Fibroblast of lung (primary cell): Measurements from ENCODE around the gene BMP6. TPM values are rescaled to one million over a fixed set of nuclear protein-coding genes. Genes with fewer than 3 reads are reported as not detected.

Source experiments
- DNase-seq, 2 donors: peaks; one replicate each; pipeline versions ENCODE4 v3.0.0 to v3.0.0-alpha.2; 2010; ENCODE audit warnings: low read depth in 2 of 2
- H2AFZ ChIP-seq: 2 replicates; pipeline ENCODE4 v1.5.1; 2012; ENCODE audit warnings: low read length, control low read depth, inconsistent platforms
- H3K27ac ChIP-seq: 2 replicates; pipeline ENCODE4 v1.5.1; 2011; ENCODE audit warnings: low read length, control low read depth; ENCODE audit not compliant: insufficient read depth
- H3K27me3 ChIP-seq: 2 replicates; pipeline ENCODE4 v1.5.1; 2011; ENCODE audit warnings: mild to moderate bottlenecking, low read length; ENCODE audit not compliant: control insufficient read depth, insufficient read depth
- H3K36me3 ChIP-seq: 2 replicates; pipeline ENCODE4 v1.5.1; 2011; ENCODE audit warnings: low read length; ENCODE audit not compliant: control insufficient read depth, insufficient read depth
- H3K4me1 ChIP-seq: 2 replicates; pipeline ENCODE4 v1.5.1; 2011; ENCODE audit warnings: low read length; ENCODE audit not compliant: control insufficient read depth, insufficient read depth; ENCODE audit errors: extremely low read depth
- H3K4me2 ChIP-seq: 2 replicates; pipeline ENCODE4 v1.5.1; 2011; ENCODE audit warnings: low read length, control low read depth; ENCODE audit not compliant: insufficient read depth; ENCODE audit errors: extremely low read depth
- H3K4me3 ChIP-seq, 4 experiments: fragments of 200-600 bp in 1 of 4; sonication (generic) in 1 of 4; replicated peaks in 1 of 4; 2 replicates each; pipeline ENCODE4 v1.5.1; 2011 to 2016; ENCODE audit warnings: low read length in 4 of 4, low read depth in 3 of 4, mild to moderate bottlenecking in 3 of 4, control low read depth in 2 of 4, inconsistent platforms in 1 of 4, mixed read lengths in 1 of 4; ENCODE audit not compliant: insufficient read depth in 1 of 4; ENCODE audit errors: control extremely low read depth in 1 of 4
- H3K79me2 ChIP-seq: 2 replicates; pipeline ENCODE4 v1.5.1; 2012; ENCODE audit warnings: mild to moderate bottlenecking, low read length, inconsistent platforms; ENCODE audit not compliant: control insufficient read depth, insufficient read depth
- H3K9ac ChIP-seq: 2 replicates; pipeline ENCODE4 v1.5.1; 2011; ENCODE audit warnings: mild to moderate bottlenecking, low read length, control low read depth; ENCODE audit not compliant: insufficient read depth
- H3K9me3 ChIP-seq: 2 replicates; pipeline ENCODE4 v1.5.1; 2012; ENCODE audit warnings: low read depth, low read length; ENCODE audit not compliant: control insufficient read depth, insufficient read depth
- H4K20me1 ChIP-seq: 2 replicates; pipeline ENCODE4 v1.5.1; 2011; ENCODE audit warnings: low read length; ENCODE audit not compliant: control insufficient read depth, insufficient read depth; ENCODE audit errors: extremely low read depth
- EZH2 ChIP-seq: IDR thresholded peaks from 2 replicates; pipeline ENCODE4 v1.5.1; 2012; ENCODE audit warnings: low read length, control low read depth, mild to moderate bottlenecking; ENCODE audit errors: missing control alignments
- polyA plus RNA-seq, 2 donors: library from polyadenylated mRNA; depleted of rRNA in 1 of 2; stranded (reverse) in 1 of 2; unstranded in 1 of 2; fragments of >200 nt; gene quantifications; 2 replicates each; pipeline ENCODE4 v1.2.1, GENCODE V29; 2011 to 2012; ENCODE audit warnings: missing spikeins in 1 of 2
- total RNA-seq: library from RNA; depleted of rRNA; stranded (reverse); fragments of >200 nt; gene quantifications from 2 replicates; pipeline ENCODE4 v1.2.1, GENCODE V29; 2014
- TF ChIP-seq, protein P1 (sequence below), 2 donors: IDR thresholded peaks in 1 of 2; conservative IDR thresholded peaks in 1 of 2; 1 replicate in 1 of 2; 2 replicates in 1 of 2; pipeline ENCODE4 v1.5.1; 2011 to 2012; ENCODE audit warnings: low read length in 2 of 2, control low read depth in 1 of 2, inconsistent platforms in 1 of 2, low read depth in 1 of 2, mild to moderate bottlenecking in 1 of 2

The BMP6 gene
- total and polyA plus RNA-seq, 2 donors (not counting 1 experiment from before 2014, with no cell fraction given), result under 0.01 to 0.20 TPM

DNA sequence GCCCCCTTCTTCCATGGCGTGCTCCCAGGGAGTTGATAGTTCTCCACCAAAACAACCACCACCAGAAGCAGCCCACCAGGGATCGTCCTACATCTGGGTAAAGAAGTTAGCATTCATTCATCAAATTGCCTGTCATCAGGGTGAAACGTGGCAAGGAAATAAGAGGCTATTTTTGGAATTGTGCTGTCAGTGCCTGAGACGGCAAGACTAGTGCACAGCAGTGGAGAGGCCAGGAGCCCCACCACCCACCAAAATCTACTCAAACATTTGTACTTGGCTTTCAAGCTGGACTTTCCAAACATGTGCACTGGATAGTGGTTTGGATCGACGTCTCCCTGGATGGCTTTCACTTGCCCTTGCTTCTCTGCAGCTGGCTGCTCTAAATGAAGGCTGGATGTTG, 139.9 kb downstream of the BMP6 start:
- Histone ChIP-seq H3K36me3 (no peaks in the 10 kb centered on the region), H3K4me1 (no peaks in the 10 kb centered on the region), H4K20me1 (no peaks in the 10 kb centered on the region), H3K9me3 (no peaks in the 10 kb centered on the region), H2AFZ (no peak overlapping the region), H3K4me3 (no peak overlapping the region), H3K27me3 (no peaks in the 10 kb centered on the region), H3K9ac (no peak overlapping the region), H3K4me2 (no peak overlapping the region), H3K79me2 (no peaks in the 10 kb centered on the region), H3K27ac (no peak overlapping the region)
- no peak for DNase-seq
- TF ChIP-seq, protein P1, sequence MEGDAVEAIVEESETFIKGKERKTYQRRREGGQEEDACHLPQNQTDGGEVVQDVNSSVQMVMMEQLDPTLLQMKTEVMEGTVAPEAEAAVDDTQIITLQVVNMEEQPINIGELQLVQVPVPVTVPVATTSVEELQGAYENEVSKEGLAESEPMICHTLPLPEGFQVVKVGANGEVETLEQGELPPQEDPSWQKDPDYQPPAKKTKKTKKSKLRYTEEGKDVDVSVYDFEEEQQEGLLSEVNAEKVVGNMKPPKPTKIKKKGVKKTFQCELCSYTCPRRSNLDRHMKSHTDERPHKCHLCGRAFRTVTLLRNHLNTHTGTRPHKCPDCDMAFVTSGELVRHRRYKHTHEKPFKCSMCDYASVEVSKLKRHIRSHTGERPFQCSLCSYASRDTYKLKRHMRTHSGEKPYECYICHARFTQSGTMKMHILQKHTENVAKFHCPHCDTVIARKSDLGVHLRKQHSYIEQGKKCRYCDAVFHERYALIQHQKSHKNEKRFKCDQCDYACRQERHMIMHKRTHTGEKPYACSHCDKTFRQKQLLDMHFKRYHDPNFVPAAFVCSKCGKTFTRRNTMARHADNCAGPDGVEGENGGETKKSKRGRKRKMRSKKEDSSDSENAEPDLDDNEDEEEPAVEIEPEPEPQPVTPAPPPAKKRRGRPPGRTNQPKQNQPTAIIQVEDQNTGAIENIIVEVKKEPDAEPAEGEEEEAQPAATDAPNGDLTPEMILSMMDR (conservative IDR thresholded peaks at IDR 0.05 in 1 of 2, IDR thresholded peaks at IDR 0.05 in 1 of 2; ENCODE audit: low read depth in 1 of 2, low read length in 2 of 2), result no peak
- TF ChIP-seq EZH2, result no peak

DNA sequence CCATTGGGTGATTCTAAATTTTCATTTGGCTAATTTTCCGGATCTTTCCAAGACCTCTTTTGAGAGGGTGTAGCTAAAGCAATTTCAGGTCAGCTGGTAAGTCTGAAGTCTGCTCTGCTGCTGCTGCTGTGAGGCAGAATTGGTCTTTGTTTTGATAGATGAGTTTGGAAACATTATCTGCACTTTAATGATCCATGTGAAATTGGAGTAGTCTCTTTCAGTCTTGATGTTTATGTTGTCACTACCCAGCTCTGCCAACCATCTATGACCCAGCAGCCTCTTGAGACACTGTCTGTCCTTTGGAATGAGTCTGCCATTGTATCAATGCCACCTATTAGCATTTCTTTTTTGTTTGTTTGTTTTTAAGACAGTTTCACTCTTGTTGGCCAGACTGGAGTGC, 140.6 kb downstream of the BMP6 start:
- no peak for DNase-seq
- H3K4me1 ChIP-seq, result no peaks in the 10 kb centered on the region
- no peaks in the 10 kb centered on the region for H3K9me3 ChIP-seq
- no peaks in the 10 kb centered on the region for H3K36me3 ChIP-seq
- H3K4me2 ChIP-seq, result no peak overlapping the region
- no peaks in the 10 kb centered on the region for H3K79me2 ChIP-seq
- H2AFZ ChIP-seq, result no peak overlapping the region
- no peak overlapping the region for H3K9ac ChIP-seq
- TF ChIP-seq, protein P1 (conservative IDR thresholded peaks at IDR 0.05 in 1 of 2, IDR thresholded peaks at IDR 0.05 in 1 of 2; ENCODE audit: low read depth in 1 of 2, low read length in 2 of 2), result no peak
- no peak for TF ChIP-seq EZH2
- H3K27me3 ChIP-seq, result no peaks in the 10 kb centered on the region
- no peak overlapping the region for H3K4me3 ChIP-seq
- no peak overlapping the region for H3K27ac ChIP-seq
- no peaks in the 10 kb centered on the region for H4K20me1 ChIP-seq

DNA sequence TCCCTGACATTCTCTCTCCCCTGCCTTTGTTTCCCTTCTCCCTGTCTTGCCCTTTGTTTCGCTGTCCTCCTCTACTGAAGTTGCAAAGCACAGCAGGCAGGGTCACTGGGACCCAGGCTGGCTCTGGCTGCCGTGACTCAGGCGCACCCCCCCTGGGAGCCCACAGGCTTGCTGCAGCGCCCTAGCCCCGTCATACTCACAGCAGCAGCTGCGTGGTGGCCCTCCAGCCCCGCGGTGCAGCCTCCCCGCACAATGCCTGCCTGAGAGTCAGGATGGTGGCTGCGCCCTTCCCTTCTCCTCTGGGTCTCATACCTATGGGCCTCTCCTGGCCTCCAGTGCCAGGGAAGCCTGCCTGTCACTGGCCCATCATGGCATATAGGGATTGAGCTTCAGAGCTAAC, 143.0 kb downstream of the BMP6 start:
- H3K79me2 ChIP-seq, result no peaks in the 10 kb centered on the region
- TF ChIP-seq EZH2, result no peak
- TF ChIP-seq, protein P1 (conservative IDR thresholded peaks at IDR 0.05 in 1 of 2, IDR thresholded peaks at IDR 0.05 in 1 of 2; ENCODE audit: low read depth in 1 of 2, low read length in 2 of 2), result no peak
- H3K4me3 ChIP-seq, result no peak overlapping the region
- no peaks in the 10 kb centered on the region for H3K9me3 ChIP-seq
- no peak overlapping the region for H3K27ac ChIP-seq
- no peak overlapping the region for H3K9ac ChIP-seq
- no peak overlapping the region for H3K4me2 ChIP-seq
- no peaks in the 10 kb centered on the region for H3K27me3 ChIP-seq
- H4K20me1 ChIP-seq, result no peaks in the 10 kb centered on the region
- H3K36me3 ChIP-seq, result no peaks in the 10 kb centered on the region
- H2AFZ ChIP-seq, result no peak overlapping the region
- H3K4me1 ChIP-seq, result no peaks in the 10 kb centered on the region
- DNase-seq, result no peak
